ENCODE results near the gene NTM. TPM values are rescaled to one million over a fixed set of nuclear protein-coding genes. Genes with fewer than 3 reads are reported as not detected.

The NTM gene
- total and polyA plus RNA-seq, 2 of the 8 experiments (the other 6 are each of a cell fraction or from before 2014, with no cell fraction given) = 13.4 to 20.0 TPM

DNA sequence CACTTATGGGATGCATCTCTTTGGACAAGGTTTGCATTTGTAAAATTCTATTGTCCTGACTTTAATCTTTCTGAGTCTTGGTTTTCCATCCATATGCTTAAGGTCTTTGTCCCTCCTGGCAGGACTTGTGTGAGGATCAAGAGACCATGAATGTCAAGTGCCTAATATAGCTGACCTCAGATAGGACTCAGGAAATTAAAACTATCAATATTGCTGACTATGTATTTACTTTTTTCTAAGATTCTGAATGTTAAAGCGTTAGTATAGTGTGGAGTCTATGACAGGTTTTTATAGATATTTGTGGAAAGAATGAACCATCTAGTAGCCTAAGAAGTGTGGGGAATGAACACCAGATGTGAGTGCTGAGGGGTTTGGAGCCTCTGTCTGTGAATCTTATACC is 637.8 kb downstream of the NTM start:
- H3K4me2 ChIP-seq (ENCODE audit: insufficient read depth in 1 of 2, low read depth in 2 of 2, low read length in 2 of 2) = no peak overlapping the region
- H3K4me3 ChIP-seq (ENCODE audit: extremely low read depth in 1 of 4, insufficient read depth in 2 of 4, low read depth in 3 of 4, low read length in 4 of 4) = no peak overlapping the region
- no peaks in the 10 kb centered on the region; a peak in 1 of 7 replicates for H3K27me3 ChIP-seq (replicated peaks in 1 of 4; ENCODE audit: control insufficient read depth in 3 of 4, extremely low read depth in 1 of 4, insufficient read depth in 3 of 4, low read length in 3 of 4)
- DNase-seq (ENCODE audit: low read depth in 1 of 2, low spot score in 2 of 2) (no peak), FAIRE-seq (no peak)
- H4K20me1 ChIP-seq (replicated peaks in 1 of 2; ENCODE audit: control insufficient read depth in 1 of 2, insufficient read depth in 2 of 2, low read length in 2 of 2) = no peaks in the 10 kb centered on the region
- no peaks in the 10 kb centered on the region for H3K9me3 ChIP-seq (ENCODE audit: insufficient read depth in 2 of 2, low read depth in 1 of 2, low read length in 1 of 2)
- no peak overlapping the region for H2BK12ac ChIP-seq (ENCODE audit: low read depth, low read length)
- H3K23ac ChIP-seq (ENCODE audit: insufficient read length) = no peak overlapping the region
- no peaks in the 10 kb centered on the region for H3K36me3 ChIP-seq (ENCODE audit: control insufficient read depth in 2 of 4, insufficient read depth in 4 of 4, low read length in 3 of 4)
- no peak overlapping the region for H4K91ac ChIP-seq (replicated peaks; ENCODE audit: insufficient read length, low read length)
- H2AFZ ChIP-seq (ENCODE audit: low read length) = no peak overlapping the region
- no peak overlapping the region for H3K14ac ChIP-seq (ENCODE audit: insufficient read length)
- no peak overlapping the region for H2BK120ac ChIP-seq (replicated peaks; ENCODE audit: low read depth, low read length)
- no peak overlapping the region for H2AK5ac ChIP-seq (ENCODE audit: low read depth, low read length)
- no peak overlapping the region for H3K9ac ChIP-seq (replicated peaks in 1 of 4; ENCODE audit: extremely low read depth in 1 of 4, low read depth in 3 of 4, low read length in 3 of 4)
- POLR2A ChIA-PET (ENCODE audit: partially characterized antibody) = no interaction called here
- H3K56ac ChIP-seq (replicated peaks; ENCODE audit: insufficient read length, low read depth, low read length) = no peak overlapping the region
- no peaks in the 10 kb centered on the region for H3K79me1 ChIP-seq (ENCODE audit: low read depth, low read length)
- WGBS, 2 experiments (ENCODE audit: extremely low coverage in 1 of 2, insufficient coverage in 1 of 2, insufficient read length in 1 of 2, insufficient replicate concordance in 2 of 2, low coverage in 1 of 2, low lambda C conversion rate in 2 of 2, missing lambda C conversion rate in 1 of 2) = 69% methylated on average over 1 of the region's 1 CpG; no CpG with 5 or more reads in 1 of the 2 experiments
- H3K23me2 ChIP-seq (ENCODE audit: low read depth, low read length) = no peaks in the 10 kb centered on the region
- no peak overlapping the region for H3K18ac ChIP-seq (ENCODE audit: extremely low read depth, low read length)
- CTCF ChIA-PET (ENCODE audit: partially characterized antibody) = interaction anchor here (0.9 to 1.5 kb wide), 3 partner anchors 15 to 124 kb away, joined by 3 to 5 read pairs (median 3); no protein-coding TSS in a partner anchor
- H3K27ac ChIP-seq (ENCODE audit: low read depth, low read length) = no peak overlapping the region
- H3K79me2 ChIP-seq (ENCODE audit: control insufficient read depth in 1 of 2, insufficient read depth in 2 of 2, low read length in 2 of 2) = no peaks in the 10 kb centered on the region
- peaks cover 2 to 14% (median 8%) of the 10 kb centered on the region in 4 experiments; a peak in 5 of 7 replicates for H3K4me1 ChIP-seq (replicated peaks in 1 of 4; ENCODE audit: control insufficient read depth in 3 of 4, insufficient read depth in 4 of 4, low read length in 3 of 4)
- no peak overlapping the region for H3K4ac ChIP-seq (replicated peaks; ENCODE audit: insufficient read length, low read depth, low read length)
- no peak overlapping the region for H2BK15ac ChIP-seq (ENCODE audit: low read length)
- no peak for TF ChIP-seq RBBP5 (IDR thresholded peaks at IDR 0.05; ENCODE audit: borderline replicate concordance, low read depth, low read length)
- no peak for TF ChIP-seq GABPA (IDR thresholded peaks at IDR 0.05; ENCODE audit: borderline replicate concordance, insufficient read depth, low read length)
- H4K8ac ChIP-seq (ENCODE audit: extremely low read depth, insufficient read depth, low read length) = no peak overlapping the region
- no peak overlapping the region for H2BK20ac ChIP-seq (ENCODE audit: low read length)
- no peak overlapping the region for H2BK5ac ChIP-seq (ENCODE audit: low read depth, low read length)
- H4K5ac ChIP-seq (ENCODE audit: insufficient read length, low read depth, low read length) = no peak overlapping the region
